OCI-M1 (cell line): ENCODE measurements around the gene PEF1.
A peak's percentile ranks its signal among the peaks of the same experiment; 100 is the strongest.

ENCODE experiments used
- DNase-seq: peaks from one replicate; lab custom pipeline; 2025; lab: John Stamatoyannopoulos, UW

PEF1 gene

DNA sequence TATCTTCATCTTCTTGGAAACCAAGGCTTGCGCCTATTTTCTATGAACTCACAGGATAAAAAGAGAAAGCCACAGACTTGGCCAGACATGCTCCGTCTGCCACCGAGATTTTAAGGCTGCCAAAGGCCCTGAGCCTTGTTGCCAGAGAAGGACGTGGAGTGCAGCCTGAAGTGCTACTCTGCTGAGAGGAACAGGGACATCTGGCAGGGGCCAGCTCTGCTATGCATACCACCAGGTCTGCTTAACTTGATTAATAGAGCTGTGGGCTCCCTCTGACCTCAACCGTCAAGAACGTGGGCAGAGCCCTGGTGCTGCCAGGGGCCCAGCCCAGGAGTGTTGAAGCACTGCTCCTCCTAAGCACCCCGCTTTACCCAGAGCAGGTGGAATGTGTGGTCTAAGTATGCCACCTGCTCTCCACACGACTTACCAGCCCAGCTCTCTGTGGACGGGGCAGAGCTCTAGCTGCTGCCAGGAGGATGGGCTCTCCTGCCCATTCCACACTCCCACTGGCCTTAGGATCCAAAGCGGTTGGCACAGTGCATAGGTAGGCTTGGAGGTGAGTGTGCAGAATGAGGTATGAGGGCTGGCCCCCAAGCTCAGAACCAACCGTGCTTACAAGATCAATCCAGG, 16.6 kb downstream of the PEF1 start:
- DNase-seq: no peak

DNA sequence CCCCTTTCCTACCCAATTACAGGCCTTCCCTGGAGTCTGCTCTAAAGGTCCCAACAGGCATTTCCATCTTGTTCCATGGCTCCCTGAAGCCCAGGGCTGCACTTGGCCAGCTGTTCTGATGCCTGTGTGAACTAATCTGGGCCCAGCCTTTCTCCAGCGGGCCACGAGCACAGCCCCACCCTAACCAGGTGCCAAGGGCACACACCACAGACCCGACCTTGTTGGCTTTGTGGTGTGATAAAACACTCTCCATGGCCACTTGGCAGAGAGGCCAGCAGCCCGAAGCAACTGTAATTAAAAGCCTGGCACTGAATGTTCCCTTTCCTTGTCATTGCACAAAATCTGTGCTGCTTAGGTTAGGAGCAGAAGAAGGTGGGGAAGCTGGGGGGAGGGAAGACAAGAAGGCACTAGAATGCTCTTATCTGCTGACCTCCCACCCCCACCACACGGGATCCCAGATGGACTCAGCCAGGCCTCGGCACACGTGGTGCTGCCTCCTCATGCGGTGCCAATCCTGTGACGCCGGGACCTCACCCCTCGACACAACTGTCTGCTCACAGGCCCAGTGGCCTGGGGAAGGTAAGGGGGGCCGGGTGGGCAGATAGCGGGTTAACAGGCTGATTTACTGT, 17.3 kb downstream of the PEF1 start:
- peak; percentile 65 for DNase-seq

GRCh38 chr1:31626223-31627207, 18.2 kb downstream of the PEF1 start:
- DNase-seq: no peak

DNA sequence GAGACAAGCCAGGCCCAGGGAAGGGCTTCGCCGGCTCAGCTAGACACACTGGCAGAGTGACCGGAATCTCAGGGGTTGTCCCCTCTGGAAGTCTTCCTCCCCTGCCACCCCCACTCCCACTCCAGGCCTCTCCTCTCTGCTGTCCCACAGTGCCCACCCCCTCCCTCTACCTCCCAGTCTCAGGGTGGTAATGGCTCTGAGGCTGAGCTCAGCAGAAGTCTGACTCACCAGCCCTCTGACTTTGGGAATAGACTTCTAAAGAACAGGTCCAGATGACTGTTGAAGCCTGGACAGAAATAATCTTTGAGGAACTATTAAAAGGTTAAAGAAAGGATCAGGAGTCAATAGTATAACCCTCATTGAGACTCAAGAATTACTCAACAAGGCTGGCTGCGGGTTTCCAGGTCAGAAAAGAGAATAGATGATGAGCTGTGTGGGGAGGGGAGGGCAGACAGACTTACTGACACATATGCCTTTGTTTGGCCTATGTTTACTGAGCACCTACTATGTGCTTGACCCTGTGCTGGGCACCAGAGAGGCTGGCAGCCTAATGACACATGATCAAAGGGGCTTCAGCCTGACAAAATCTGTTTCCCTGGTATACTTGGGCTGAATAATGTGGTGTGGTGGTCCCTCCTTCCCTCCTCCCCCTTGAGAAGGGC, 19.0 kb downstream of the PEF1 start:
- DNase-seq: no peak

- DNase-seq: no peak
These were observed 19.8 kb downstream of the PEF1 start for GRCh38 chr1:31624731-31625514.

DNA sequence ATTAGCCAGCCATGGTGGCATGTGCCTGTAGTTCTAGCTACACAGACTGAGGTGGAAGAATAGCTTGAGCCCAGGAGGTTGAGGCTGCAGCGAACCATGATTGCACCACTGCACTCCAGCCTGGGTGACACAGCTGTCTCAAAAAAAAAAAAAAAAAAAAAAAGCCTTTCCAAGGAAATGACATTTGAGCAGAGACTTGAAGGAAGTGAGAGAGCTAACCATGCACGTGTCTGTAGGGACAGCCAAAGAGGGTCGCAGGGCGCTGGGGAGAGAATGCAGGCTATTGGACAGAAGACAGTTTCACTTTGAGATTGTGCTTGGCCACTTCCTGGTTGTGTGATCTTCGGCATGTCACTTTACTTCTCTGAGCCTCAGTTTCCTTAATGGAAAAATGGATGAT, 20.4 kb downstream of the PEF1 start:
- DNase-seq: no peak

DNA sequence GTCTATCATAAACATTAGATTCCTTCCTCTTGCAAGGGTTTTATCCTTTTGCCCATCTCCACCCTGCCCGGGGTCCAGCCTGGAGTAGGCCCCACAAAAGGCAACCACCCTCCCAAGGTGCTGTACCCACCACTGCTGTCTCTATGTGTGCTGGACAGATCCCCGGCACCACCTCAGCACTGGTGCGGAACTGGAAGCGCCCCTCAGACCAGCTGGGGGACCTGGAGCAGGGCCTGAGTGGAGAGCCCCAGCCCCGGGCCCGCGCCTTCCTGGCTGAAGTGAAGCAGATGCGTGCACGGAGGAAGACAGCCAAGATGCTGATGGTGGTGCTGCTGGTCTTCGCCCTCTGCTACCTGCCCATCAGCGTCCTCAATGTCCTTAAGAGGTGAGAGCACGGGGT, 21.3 kb downstream of the PEF1 start:
- DNase-seq: no peak

GRCh38 chr1:31621847-31622730, 22.6 kb downstream of the PEF1 start:
- DNase-seq: no peak

DNA sequence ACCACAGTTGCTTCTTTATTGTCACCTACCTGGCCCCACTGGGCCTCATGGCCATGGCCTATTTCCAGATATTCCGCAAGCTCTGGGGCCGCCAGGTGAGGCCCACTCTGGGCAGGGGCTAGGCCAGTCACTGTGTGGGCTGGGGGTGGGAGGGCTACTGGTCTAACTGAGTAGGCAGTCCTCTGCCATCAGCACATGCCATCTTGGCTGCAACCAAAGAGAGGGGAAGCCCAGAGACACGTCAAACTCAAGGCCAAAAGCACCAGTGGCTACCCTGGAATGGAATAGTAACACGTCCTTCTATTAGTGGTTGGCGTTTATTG, 23.2 kb downstream of the PEF1 start:
- no peak for DNase-seq

DNA sequence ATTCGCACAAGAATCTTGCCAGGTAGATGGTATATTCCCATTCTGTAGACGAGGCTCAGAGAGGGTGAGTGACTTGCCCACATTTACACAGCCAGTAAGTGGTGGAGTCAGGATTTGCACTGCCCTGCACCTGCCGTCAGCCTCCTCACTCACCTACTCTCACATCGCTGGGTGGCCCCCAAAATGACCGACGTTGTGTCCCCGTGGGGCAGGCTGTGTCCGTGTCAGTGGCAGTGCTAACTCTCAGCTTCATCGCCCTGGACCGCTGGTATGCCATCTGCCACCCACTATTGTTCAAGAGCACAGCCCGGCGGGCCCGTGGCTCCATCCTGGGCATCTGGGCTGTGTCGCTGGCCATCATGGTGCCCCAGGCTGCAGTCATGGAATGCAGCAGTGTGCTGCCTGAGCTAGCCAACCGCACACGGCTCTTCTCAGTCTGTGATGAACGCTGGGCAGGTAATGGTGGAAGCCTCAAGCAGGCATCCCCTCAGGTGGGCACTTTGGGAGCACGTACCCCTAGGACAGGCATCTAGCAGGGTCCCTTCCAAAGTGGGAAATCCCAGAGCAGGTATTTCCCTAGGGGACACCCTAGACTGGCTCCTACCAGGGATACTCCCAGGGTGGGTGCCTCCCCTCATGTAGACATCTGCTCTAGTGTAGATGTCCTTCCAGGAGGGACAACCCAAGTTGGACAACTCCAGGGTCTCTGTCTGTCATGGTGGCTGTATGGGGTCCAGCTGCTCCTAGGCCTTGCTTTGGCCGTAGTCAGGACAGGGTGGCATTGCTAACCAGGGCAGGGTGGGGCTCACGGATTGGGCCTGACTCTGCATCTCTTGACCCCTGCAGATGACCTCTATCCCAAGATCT, 23.8 kb downstream of the PEF1 start:
- DNase-seq: no peak

DNA sequence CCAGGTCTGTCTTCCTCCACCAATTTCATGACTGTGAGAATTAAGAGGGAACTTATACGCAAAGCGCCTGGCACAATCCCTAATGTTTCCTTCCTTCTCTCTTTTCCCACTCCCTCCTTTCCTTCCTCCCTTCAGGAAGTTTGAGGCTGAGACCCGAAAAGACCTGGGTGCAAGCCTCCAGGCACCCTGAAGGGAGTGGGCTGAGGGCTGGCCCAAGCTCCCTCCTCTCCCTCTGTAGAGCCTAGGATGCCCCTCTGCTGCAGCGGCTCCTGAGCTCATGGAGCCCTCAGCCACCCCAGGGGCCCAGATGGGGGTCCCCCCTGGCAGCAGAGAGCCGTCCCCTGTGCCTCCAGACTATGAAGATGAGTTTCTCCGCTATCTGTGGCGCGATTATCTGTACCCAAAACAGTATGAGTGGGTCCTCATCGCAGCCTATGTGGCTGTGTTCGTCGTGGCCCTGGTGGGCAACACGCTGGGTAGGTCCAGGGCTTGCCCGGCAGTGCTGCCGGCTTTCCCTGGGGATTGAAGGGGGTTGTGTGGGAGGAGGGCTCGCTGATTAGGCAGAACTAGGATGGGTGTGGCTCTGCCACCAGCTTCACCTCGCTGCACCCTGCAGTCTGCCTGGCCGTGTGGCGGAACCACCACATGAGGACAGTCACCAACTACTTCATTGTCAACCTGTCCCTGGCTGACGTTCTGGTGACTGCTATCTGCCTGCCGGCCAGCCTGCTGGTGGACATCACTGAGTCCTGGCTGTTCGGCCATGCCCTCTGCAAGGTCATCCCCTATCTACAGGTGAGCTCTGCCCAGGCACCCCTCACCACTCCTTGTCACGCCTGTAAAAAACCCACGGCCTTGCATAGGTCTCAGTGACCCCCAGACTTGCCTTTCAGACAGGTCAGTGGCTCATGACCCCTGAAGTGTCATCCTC, 25.5 kb downstream of the PEF1 start:
- DNase-seq: no peak

DNA sequence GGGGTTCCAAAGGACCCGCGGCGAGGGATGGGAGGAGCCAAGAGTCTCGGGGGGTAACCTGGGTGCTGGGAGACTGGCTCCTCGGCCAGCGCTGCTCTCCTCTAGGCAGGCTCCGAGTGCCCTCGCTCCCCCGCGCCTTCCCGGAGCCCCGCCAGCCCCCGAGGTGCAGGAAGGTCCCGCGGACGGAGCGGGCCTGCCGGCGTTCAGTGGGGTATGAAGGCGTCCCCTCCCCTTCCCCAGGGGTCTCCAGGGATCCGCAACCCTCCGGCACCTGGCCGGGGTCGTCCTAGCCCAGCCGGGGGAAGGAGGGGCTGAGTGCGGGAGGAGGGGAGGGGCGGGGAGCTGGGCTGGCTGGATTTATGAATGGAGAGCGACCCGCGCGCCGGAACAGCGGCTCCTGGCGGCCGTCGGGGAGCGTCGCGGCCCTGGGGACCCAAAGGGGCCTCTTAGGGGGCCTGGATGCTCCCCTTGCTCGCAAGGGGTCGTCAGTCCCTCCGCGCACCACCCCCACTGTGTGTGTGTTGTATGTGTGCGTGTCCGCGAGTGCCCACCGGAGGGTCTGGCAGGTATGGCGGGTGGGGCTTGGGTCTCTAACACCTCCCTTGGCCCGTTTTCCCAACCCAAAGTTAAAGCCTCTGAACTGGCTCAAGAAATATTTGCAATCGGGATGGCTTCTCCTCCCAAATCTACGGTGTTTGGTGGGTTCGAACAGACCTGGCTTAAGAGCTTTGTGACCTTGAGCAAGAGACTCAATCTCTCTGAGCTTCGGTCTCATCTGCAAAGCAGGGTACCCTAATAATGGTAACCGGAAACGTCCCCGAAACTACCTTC, 26.5 kb downstream of the PEF1 start:
- peak; percentile 14 for DNase-seq

DNA sequence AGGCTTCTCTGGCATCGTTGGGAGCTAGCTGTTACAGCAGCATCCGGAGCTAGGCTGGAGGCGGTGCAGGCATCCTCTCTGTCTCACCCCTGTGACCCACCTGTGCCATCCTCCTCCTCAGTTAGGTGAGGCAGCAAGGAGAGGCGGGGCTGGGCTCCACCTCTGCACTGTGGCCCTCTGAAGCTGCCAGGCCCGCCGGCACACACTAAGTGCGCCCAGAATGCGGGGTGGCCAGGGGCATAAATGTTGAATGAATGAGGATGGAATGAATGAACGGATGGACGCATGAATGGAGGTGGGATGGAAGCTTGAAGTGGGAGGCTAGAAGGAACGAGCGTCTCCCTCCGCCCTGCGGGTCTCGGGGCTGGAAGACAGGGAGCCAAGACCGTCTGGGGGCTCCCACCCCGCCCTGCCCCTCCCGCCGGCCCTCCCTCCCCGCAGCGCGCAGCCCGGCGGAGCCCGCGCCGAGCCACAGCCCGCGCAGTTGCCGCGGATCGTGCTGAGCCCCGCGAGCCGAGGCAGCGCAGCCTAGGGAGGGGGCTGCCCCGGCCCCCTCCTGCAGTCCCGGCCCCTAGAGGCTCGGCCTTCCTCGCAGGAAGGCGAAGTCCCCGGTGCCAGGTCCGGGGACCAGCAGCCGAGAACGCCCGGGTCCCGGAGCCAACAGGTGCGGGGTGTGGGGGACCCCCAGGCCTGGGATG, 27.3 kb downstream of the PEF1 start, which contains the start of gene HCRTR1:
TSS of gene HCRTR1 (plus strand) at position 472 of the 698 bp plus-strand sequence. CDS start 1,504 bp downstream, outside the sequence.
- no peak for DNase-seq

DNA sequence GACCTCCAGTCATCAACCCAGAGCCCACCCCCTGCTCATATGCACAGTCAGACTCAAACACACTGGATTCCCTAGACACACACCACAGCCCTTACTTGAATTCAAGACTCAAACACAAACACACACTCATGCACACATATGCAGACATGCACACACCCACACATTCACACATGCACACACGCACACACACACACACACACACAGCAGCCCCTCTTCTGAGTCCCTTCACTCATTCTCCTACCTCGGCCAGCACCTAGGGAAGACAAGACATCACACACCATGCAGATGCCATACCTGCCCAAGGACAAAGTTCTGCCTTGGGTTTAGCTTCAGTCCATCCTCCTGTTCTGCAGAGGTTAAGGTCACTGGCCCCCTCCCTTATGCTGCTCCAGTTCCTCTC, 28.7 kb downstream of the PEF1 start:
- no peak for DNase-seq

DNA sequence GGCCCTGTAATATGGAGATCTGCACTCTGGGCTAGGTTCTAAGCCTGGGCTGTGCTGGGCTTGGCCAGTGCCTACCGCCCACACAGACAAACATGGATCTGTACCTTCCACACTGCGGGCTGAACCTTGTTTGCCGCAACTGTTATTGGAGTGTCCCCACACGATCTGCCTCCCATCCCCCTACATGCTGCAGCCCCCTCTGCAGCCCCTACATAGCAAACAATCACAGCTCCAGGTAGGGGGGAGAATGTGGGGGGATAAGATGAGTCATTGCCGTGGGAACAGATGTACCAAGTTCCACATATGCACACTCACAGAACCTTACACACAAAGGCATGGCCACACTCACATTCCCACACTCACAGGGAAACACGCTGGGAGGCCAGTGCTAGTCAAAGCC, 29.3 kb downstream of the PEF1 start:
- no peak for DNase-seq

DNA sequence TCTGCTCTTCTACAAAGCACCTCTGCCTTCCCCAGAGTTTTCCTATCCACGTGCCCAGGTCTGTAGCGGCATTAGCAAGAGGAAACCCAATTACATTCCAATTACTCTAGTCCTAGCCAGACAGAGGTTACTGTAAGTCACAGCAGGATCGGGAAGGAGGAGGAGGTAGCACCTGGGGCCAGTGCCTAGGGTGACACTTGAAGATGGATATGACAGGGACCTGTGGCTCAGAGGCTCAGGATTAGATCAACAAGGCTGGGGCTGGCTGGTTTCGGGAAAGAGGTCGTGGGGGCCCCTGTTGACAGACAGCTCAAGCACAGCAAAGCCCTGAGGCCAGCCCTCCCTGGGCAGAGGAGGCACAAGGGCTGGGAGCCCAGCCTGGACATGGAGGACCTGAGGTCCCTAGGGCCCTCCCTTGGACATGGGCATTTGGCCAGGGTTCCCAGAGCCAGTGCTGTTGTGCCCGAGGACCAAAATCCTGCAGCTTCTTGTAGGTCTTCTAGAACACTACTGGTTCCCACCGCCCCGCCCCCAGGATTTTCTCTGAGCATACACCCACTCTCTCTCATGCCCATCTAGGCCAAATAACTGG, 30.2 kb downstream of the PEF1 start:
- no peak for DNase-seq
